SK-N-SH treated with all-trans-retinoic acid at 6 μM for 48 hours (cell line): ENCODE measurements around the gene CD46.

Experiments used
- ATAC-seq: fragments of 200-7000 bp; cut with Tn5 transposase; 3 replicates; pipeline ENCODE4 v1.9.1; 2020; ENCODE audit warnings: mild to moderate bottlenecking, moderate library complexity
- ARNTL ChIP-seq: fragments of 450-650 bp; formaldehyde crosslinking; IDR thresholded peaks from 2 replicates; pipeline ENCODE4 v1.5.0; 2020; ENCODE audit warnings: low read depth, mild to moderate bottlenecking, moderate library complexity, borderline replicate concordance
- BACH2 ChIP-seq: fragments of 250-450 bp; sonication (Bioruptor Pico); IDR thresholded peaks from 2 replicates; pipeline ENCODE4 v1.9.0; 2021; ENCODE audit warnings: mild to moderate bottlenecking, borderline replicate concordance
- CSDC2 ChIP-seq: fragments of 250-450 bp; sonication (Bioruptor Pico); IDR thresholded peaks from 2 replicates; pipeline ENCODE4 v1.5.0; 2020; ENCODE audit warnings: mild to moderate bottlenecking, moderate library complexity
- ESRRG ChIP-seq: fragments of 250-450 bp; sonication (Bioruptor Pico); IDR thresholded peaks from 2 replicates; pipeline ENCODE4 v1.6.1; 2021; ENCODE audit warnings: mild to moderate bottlenecking
- GLIS3 ChIP-seq: fragments of 250-450 bp; sonication (Bioruptor Pico); IDR thresholded peaks from 2 replicates; pipeline ENCODE4 v1.5.0; 2020; ENCODE audit warnings: mild to moderate bottlenecking, moderate library complexity
- ISL1 ChIP-seq: fragments of 250-450 bp; sonication (Bioruptor Pico); IDR thresholded peaks from 2 replicates; pipeline ENCODE4 v2.1.2; 2022; ENCODE audit warnings: mild to moderate bottlenecking, moderate library complexity
- OSR1 ChIP-seq: fragments of 250-450 bp; sonication (Bioruptor Pico); IDR thresholded peaks from 2 replicates; pipeline ENCODE4 v1.8.0; 2022; ENCODE audit warnings: moderate library complexity, mild to moderate bottlenecking, inconsistent platforms
- PPARA ChIP-seq: fragments of 250-450 bp; sonication (Bioruptor Pico); IDR thresholded peaks from 2 replicates; pipeline ENCODE4 v1.5.0; 2020; ENCODE audit warnings: mild to moderate bottlenecking, borderline replicate concordance
- RARB ChIP-seq: fragments of 250-450 bp; sonication (Bioruptor Pico); IDR thresholded peaks from 2 replicates; pipeline ENCODE4 v1.8.0; 2021; ENCODE audit warnings: mild to moderate bottlenecking, moderate library complexity
- SNAI2 ChIP-seq: fragments of 250-450 bp; sonication (Bioruptor Pico); IDR thresholded peaks from 2 replicates; pipeline ENCODE4 v1.5.0; 2020; ENCODE audit warnings: mild to moderate bottlenecking, moderate library complexity
- TOX ChIP-seq: fragments of 250-450 bp; sonication (Bioruptor Pico); IDR thresholded peaks from 2 replicates; pipeline ENCODE4 v1.8.0; 2021; ENCODE audit warnings: mild to moderate bottlenecking, moderate library complexity, borderline replicate concordance
- ZFP30 ChIP-seq: fragments of 450-650 bp; formaldehyde crosslinking; IDR thresholded peaks from 2 replicates; pipeline ENCODE4 v1.5.0; 2022; ENCODE audit warnings: mild to moderate bottlenecking, moderate library complexity
- ZNF565 ChIP-seq: fragments of 450-650 bp; formaldehyde crosslinking; conservative IDR thresholded peaks from 2 replicates; pipeline ENCODE4 v1.5.0; 2020; ENCODE audit warnings: low read depth, mild to moderate bottlenecking, moderate library complexity
- ZNF70 ChIP-seq: fragments of 450-650 bp; formaldehyde crosslinking; IDR thresholded peaks from 2 replicates; pipeline ENCODE4 v1.5.0; 2020; ENCODE audit warnings: mild to moderate bottlenecking, moderate library complexity
- ZNF8 ChIP-seq: fragments of 450-650 bp; formaldehyde crosslinking; IDR thresholded peaks from 2 replicates; pipeline ENCODE4 v1.5.0; 2020; ENCODE audit warnings: mild to moderate bottlenecking, moderate library complexity
- TF ChIP-seq, protein P1 (sequence below): fragments of 250-450 bp; sonication (Bioruptor Pico); IDR thresholded peaks from 2 replicates; pipeline ENCODE4 v1.5.1; 2020; ENCODE audit warnings: low read depth, mild to moderate bottlenecking, moderate library complexity
- TF ChIP-seq, protein P2 (sequence below): fragments of 250-450 bp; sonication (Bioruptor Pico); IDR thresholded peaks from 2 replicates; pipeline ENCODE4 v1.5.0; 2020; ENCODE audit warnings: mild to moderate bottlenecking, moderate library complexity
- TF ChIP-seq, protein P3 (sequence below): fragments of 250-450 bp; sonication (Bioruptor Pico); IDR thresholded peaks from 2 replicates; pipeline ENCODE4 v1.5.1; 2021; ENCODE audit warnings: mild to moderate bottlenecking, moderate library complexity
- TF ChIP-seq, protein P4 (sequence below): fragments of 250-450 bp; sonication (Bioruptor Pico); IDR thresholded peaks from 2 replicates; pipeline ENCODE4 v1.8.0; 2020; ENCODE audit warnings: mild to moderate bottlenecking, moderate library complexity, borderline replicate concordance

CD46 gene

DNA sequence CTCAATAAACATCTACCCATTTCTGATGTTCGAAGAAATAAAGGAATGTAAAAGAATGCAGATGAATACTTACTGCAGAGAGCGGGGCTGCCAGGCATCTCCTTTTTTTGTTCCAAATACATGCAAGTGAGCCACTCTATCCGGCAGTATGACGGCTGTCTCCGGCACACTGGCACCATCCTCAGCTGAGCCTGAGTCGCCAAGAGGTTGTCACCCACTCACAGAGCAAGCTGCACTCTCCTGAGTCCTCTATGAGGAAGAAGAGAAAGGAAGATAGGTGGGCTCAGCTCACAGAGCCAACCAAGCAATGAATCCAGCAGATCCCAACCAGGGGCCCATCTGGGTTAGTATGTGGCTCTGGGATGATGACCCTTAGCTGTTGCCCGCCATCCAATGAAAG, 65.3 kb downstream of the CD46 start:
- TF ChIP-seq SNAI2 (CRISPR knock-in tag) (no peak), OSR1 (CRISPR knock-in tag) (no peak), ZNF70 (CRISPR knock-in tag) (no peak), CSDC2 (no peak), TOX (no peak), ZNF8 (CRISPR knock-in tag) (no peak), ISL1 (CRISPR knock-in tag) (no peak), RARB (CRISPR knock-in tag) (no peak), ARNTL (CRISPR knock-in tag) (no peak), ESRRG (CRISPR knock-in tag) (no peak), PPARA (CRISPR knock-in tag) (no peak), ZNF565 (CRISPR knock-in tag) (no peak)
- TF ChIP-seq, protein P1, sequence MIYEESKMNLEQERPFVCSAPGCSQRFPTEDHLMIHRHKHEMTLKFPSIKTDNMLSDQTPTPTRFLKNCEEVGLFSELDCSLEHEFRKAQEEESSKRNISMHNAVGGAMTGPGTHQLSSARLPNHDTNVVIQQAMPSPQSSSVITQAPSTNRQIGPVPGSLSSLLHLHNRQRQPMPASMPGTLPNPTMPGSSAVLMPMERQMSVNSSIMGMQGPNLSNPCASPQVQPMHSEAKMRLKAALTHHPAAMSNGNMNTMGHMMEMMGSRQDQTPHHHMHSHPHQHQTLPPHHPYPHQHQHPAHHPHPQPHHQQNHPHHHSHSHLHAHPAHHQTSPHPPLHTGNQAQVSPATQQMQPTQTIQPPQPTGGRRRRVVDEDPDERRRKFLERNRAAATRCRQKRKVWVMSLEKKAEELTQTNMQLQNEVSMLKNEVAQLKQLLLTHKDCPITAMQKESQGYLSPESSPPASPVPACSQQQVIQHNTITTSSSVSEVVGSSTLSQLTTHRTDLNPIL = no peak
- TF ChIP-seq, protein P2, sequence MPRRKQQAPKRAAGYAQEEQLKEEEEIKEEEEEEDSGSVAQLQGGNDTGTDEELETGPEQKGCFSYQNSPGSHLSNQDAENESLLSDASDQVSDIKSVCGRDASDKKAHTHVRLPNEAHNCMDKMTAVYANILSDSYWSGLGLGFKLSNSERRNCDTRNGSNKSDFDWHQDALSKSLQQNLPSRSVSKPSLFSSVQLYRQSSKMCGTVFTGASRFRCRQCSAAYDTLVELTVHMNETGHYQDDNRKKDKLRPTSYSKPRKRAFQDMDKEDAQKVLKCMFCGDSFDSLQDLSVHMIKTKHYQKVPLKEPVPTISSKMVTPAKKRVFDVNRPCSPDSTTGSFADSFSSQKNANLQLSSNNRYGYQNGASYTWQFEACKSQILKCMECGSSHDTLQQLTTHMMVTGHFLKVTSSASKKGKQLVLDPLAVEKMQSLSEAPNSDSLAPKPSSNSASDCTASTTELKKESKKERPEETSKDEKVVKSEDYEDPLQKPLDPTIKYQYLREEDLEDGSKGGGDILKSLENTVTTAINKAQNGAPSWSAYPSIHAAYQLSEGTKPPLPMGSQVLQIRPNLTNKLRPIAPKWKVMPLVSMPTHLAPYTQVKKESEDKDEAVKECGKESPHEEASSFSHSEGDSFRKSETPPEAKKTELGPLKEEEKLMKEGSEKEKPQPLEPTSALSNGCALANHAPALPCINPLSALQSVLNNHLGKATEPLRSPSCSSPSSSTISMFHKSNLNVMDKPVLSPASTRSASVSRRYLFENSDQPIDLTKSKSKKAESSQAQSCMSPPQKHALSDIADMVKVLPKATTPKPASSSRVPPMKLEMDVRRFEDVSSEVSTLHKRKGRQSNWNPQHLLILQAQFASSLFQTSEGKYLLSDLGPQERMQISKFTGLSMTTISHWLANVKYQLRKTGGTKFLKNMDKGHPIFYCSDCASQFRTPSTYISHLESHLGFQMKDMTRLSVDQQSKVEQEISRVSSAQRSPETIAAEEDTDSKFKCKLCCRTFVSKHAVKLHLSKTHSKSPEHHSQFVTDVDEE (CRISPR knock-in tag) = no peak
- TF ChIP-seq, protein P3, sequence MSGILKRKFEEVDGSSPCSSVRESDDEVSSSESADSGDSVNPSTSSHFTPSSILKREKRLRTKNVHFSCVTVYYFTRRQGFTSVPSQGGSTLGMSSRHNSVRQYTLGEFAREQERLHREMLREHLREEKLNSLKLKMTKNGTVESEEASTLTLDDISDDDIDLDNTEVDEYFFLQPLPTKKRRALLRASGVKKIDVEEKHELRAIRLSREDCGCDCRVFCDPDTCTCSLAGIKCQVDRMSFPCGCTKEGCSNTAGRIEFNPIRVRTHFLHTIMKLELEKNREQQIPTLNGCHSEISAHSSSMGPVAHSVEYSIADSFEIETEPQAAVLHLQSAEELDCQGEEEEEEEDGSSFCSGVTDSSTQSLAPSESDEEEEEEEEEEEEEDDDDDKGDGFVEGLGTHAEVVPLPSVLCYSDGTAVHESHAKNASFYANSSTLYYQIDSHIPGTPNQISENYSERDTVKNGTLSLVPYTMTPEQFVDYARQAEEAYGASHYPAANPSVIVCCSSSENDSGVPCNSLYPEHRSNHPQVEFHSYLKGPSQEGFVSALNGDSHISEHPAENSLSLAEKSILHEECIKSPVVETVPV (CRISPR knock-in tag) = no peak
- ATAC-seq = no peak

DNA sequence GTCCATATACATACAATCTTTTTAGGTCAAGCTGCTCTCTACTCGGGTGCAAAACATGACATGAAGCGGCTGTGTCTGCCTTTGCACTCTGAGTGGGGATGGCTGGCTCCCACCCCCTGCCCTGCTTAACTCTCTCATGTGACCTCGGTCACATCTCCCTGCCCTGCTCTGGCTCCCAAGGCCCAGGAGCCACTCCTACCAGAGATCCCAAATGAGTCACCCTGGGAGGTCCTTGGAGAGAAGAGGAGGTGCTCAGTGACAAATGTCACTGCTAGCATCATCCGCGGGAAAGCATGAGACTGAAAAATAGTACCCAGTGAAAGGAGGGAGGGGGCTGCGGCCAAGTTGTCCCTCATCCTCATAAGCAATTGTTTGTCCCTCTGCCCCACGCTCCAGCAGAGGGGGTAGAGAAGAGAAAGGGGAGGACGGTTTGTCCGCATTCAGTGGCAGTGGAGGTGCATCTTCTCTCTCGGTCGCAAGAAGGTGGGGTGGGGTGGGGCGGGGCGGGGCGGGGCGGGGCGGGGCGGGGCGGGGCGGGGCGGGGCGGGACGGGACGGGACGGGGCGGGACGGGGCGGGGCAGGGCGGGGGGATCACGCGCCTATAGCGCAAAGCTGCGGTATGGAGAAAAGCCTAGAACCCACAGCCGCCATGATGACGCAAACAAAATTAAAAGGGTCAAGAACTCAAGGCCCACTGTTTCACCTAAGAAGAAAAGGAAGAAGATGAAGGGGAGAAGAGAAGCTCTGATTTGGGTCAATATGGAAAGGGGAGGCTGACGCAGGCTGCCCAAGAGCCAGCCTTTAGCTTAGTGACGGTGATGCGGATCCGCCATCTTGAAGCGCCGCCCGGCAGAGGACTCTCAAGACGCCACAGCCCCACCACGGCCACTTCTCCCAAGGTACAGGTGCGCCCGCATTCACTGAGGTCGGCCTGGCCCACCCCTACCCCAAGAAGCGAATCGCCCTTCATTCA, 66.2 kb downstream of the CD46 start:
- ATAC-seq = no peak
- TF ChIP-seq CSDC2 (no peak), TOX (no peak), GLIS3 (CRISPR knock-in tag) (no peak), ISL1 (CRISPR knock-in tag) (no peak), ZNF70 (CRISPR knock-in tag) (no peak), ZNF565 (CRISPR knock-in tag) (no peak)
- TF ChIP-seq, protein P2 (CRISPR knock-in tag) = no peak
- TF ChIP-seq, all 23 proteins: peak for 0

DNA sequence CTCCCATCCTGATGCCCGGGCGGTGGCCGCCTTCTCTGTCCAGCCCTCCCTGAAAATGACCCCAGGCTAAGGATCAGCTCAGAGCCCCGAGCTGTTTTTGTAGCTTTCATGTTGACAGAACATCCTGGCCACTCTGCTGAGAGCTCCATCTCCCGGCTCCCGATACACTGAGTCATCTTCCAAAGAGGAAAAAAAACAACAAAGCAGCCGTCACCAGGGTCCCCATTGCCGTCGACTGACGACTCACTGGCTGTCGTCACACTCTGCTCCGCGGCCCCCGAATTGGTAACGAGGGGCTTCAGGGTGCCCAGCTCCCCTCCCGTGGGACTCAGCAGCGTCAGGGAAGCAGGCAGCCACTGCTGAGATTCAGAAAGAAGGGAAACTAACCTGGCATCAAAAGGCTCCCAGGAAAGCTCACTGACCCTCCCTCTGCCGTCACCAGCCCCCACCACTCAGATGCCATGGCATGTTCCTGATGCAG, 67.2 kb downstream of the CD46 start:
- ATAC-seq = peak; percentile 36; the same call in 2 of the 3 replicates
- no peak for TF ChIP-seq ISL1 (CRISPR knock-in tag)
- TF ChIP-seq SNAI2 (CRISPR knock-in tag) = no peak
- TF ChIP-seq, protein P1 = no peak
- no peak for TF ChIP-seq GLIS3 (CRISPR knock-in tag)
- TF ChIP-seq, protein P2 (CRISPR knock-in tag) = no peak
- no peak for TF ChIP-seq ZNF70 (CRISPR knock-in tag)
- TF ChIP-seq ZNF8 (CRISPR knock-in tag) = no peak
- TF ChIP-seq CSDC2 = no peak
- no peak for TF ChIP-seq BACH2 (CRISPR knock-in tag)
- TF ChIP-seq, protein P4, sequence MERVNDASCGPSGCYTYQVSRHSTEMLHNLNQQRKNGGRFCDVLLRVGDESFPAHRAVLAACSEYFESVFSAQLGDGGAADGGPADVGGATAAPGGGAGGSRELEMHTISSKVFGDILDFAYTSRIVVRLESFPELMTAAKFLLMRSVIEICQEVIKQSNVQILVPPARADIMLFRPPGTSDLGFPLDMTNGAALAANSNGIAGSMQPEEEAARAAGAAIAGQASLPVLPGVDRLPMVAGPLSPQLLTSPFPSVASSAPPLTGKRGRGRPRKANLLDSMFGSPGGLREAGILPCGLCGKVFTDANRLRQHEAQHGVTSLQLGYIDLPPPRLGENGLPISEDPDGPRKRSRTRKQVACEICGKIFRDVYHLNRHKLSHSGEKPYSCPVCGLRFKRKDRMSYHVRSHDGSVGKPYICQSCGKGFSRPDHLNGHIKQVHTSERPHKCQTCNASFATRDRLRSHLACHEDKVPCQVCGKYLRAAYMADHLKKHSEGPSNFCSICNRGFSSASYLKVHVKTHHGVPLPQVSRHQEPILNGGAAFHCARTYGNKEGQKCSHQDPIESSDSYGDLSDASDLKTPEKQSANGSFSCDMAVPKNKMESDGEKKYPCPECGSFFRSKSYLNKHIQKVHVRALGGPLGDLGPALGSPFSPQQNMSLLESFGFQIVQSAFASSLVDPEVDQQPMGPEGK (CRISPR knock-in tag) = no peak
- TF ChIP-seq ZNF565 (CRISPR knock-in tag) = no peak
- no peak for TF ChIP-seq ESRRG (CRISPR knock-in tag)
- TF ChIP-seq ZFP30 (CRISPR knock-in tag) = no peak
